GM23248 (cell line): ENCODE measurements around the gene C1RL. TPM values are rescaled to one million over a fixed set of nuclear protein-coding genes. Genes with fewer than 3 reads are reported as not detected.

Experiments used
- DNase-seq: peaks from one replicate; pipeline ENCODE4 v3.0.0-alpha.2; 2015
- H2AFZ ChIP-seq: fragments of 200-600 bp; sonication (generic); 2 replicates; pipeline ENCODE4 v1.6.1; 2016; ENCODE audit warnings: antibody characterized with exemption
- H3F3A ChIP-seq: fragments of 200-600 bp; sonication (generic); 2 replicates; pipeline ENCODE4 v1.6.1; 2016; ENCODE audit warnings: mild to moderate bottlenecking, antibody characterized with exemption, mixed run types; ENCODE audit not compliant: insufficient read depth
- H3K27ac ChIP-seq: fragments of 200-600 bp; sonication (generic); 2 replicates; pipeline ENCODE4 v1.5.1; 2016; ENCODE audit warnings: mild to moderate bottlenecking
- H3K27me3 ChIP-seq: fragments of 200-600 bp; sonication (generic); replicated peaks from 2 replicates; pipeline ENCODE4 v1.6.1; 2016; ENCODE audit warnings: mild to moderate bottlenecking; ENCODE audit not compliant: insufficient read depth
- H3K36me3 ChIP-seq: fragments of 200-600 bp; sonication (generic); 2 replicates; pipeline ENCODE4 v1.6.1; 2016; ENCODE audit warnings: low read depth, mild to moderate bottlenecking
- H3K4me1 ChIP-seq: fragments of 200-600 bp; sonication (generic); 2 replicates; pipeline ENCODE4 v1.6.1; 2016; ENCODE audit warnings: mild to moderate bottlenecking; ENCODE audit not compliant: insufficient read depth
- H3K4me2 ChIP-seq: fragments of 200-600 bp; sonication (generic); one replicate; pipeline ENCODE4 v1.6.1; 2016; ENCODE audit warnings: mild to moderate bottlenecking; ENCODE audit not compliant: unreplicated experiment
- H3K4me3 ChIP-seq: fragments of 200-600 bp; sonication (generic); 2 replicates; pipeline ENCODE4 v1.5.1; 2016; ENCODE audit warnings: mild to moderate bottlenecking
- H3K79me2 ChIP-seq: fragments of 200-600 bp; sonication (generic); 2 replicates; pipeline ENCODE4 v1.6.1; 2016; ENCODE audit warnings: mild to moderate bottlenecking; ENCODE audit not compliant: insufficient read depth
- H3K9ac ChIP-seq: fragments of 200-600 bp; sonication (generic); 2 replicates; pipeline ENCODE4 v1.6.1; 2016; ENCODE audit warnings: mild to moderate bottlenecking
- H3K9me2 ChIP-seq: fragments of 200-600 bp; sonication (generic); 2 replicates; pipeline ENCODE4 v1.6.1; 2016; ENCODE audit warnings: mixed run types, mild to moderate bottlenecking, moderate library complexity; ENCODE audit not compliant: insufficient read depth
- H3K9me3 ChIP-seq: fragments of 200-600 bp; sonication (generic); one replicate; pipeline ENCODE4 v1.6.1; 2017; ENCODE audit warnings: low read depth
- H4K20me1 ChIP-seq: fragments of 200-600 bp; sonication (generic); 2 replicates; pipeline ENCODE4 v1.6.0; 2016; ENCODE audit not compliant: insufficient read depth
- EZH2 ChIP-seq: fragments of 200-600 bp; sonication (generic); IDR thresholded peaks from 2 replicates; pipeline ENCODE4 v1.6.1; 2018; ENCODE audit warnings: antibody characterized with exemption, mild to moderate bottlenecking; ENCODE audit not compliant: insufficient read depth, poor library complexity, severe bottlenecking
- EZH2phosphoT487 ChIP-seq: fragments of 200-600 bp; sonication (generic); IDR thresholded peaks from 2 replicates; pipeline ENCODE4 v1.6.1; 2018; ENCODE audit warnings: antibody characterized with exemption, moderate library complexity, mild to moderate bottlenecking, low read depth; ENCODE audit not compliant: insufficient read depth
- WGBS, 2 experiments: methylation state at CpG; one replicate each; pipeline ENCODE4 v1.1.6; 2015 to 2017; ENCODE audit warnings: low lambda C conversion rate in 2 of 2, low coverage in 1 of 2; ENCODE audit errors: missing lambda C conversion rate in 2 of 2; 5-methylcytosine and 5-hydroxymethylcytosine counted together
- in situ Hi-C: fragments of 300-500 bp; cut with MboI; formaldehyde crosslinking; loops from 2 replicates; pipeline ENCODE4 v1.15.0; 2020
- polyA plus RNA-seq: library from polyadenylated mRNA; unstranded; fragments of >200 nt; fragmentation: Nextera tagmentation; extraction: Ambion mirVana; gene quantifications from 2 replicates; pipeline ENCODE4 v1.2.1, GENCODE V29; 2016
- total RNA-seq: library from RNA; depleted of rRNA; stranded (reverse); fragments of >200 nt; shearing (Covaris generic); gene quantifications from 2 replicates; pipeline ENCODE4 v1.2.3, GENCODE V29; 2014

C1RL gene
- total and polyA plus RNA-seq, 2 experiments from 2014 or later: 14.3 to 22.2 TPM

- Histone ChIP-seq H3K4me2 (no peak overlapping the region), H3K36me3 (peaks cover 7% of the 10 kb centered on the region; the same call in 1 of the 2 replicates), H3K9me3 (no peaks in the 10 kb centered on the region), H3K9me2 (no peaks in the 10 kb centered on the region), H3K79me2 (no peaks in the 10 kb centered on the region), H3F3A (no peaks in the 10 kb centered on the region), H3K9ac (no peak overlapping the region), H4K20me1 (no peaks in the 10 kb centered on the region), H3K4me3 (no peak overlapping the region), H3K4me1 (no peaks in the 10 kb centered on the region), H3K27me3 (no peaks in the 10 kb centered on the region), H2AFZ (no peak overlapping the region), H3K27ac (no peak overlapping the region)
- 82 to 89% methylated on average over 8 of the region's 8 CpGs for WGBS, 2 experiments
- in situ Hi-C loops: no loop called here
- TF ChIP-seq EZH2 (no peak), EZH2phosphoT487 (no peak)
- DNase-seq: no peak
Measured at GRCh38 chr12:7155471-7156034, 46.5 kb upstream of the C1RL start.

DNA sequence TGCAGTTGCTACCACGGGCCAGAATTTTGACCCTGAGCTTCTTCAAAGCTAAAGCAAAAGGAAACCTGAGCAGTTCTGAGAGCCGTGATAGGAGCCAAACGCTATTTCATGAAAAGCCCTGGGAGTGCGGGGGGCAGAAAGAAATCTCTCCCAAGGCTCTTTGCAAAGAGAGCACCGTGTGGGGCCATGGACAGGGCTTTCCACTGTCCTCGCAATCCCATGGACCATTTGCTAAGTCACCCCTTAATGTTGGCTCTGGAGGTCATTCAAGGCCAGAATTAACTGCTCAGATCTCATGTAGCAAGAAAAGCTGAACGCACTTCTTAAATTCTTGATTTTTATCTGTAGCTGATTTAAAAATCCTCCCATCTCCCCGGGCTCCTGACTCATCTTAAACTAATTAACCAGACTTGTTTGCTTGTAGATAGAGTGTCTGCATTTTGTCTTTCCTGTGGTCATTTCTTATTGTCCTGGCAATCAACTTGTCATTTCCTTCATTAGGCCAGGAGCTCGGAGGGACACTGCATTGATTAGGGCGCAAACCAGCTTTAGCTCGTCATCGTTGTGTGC is 46.0 kb upstream of the C1RL start:
- no peak overlapping the region for H3K4me3 ChIP-seq
- H3K4me1 ChIP-seq: no peaks in the 10 kb centered on the region
- no peaks in the 10 kb centered on the region for H3K9me2 ChIP-seq
- no peaks in the 10 kb centered on the region for H3F3A ChIP-seq
- no peak overlapping the region for H3K9ac ChIP-seq
- no peaks in the 10 kb centered on the region for H3K9me3 ChIP-seq
- in situ Hi-C loops: no loop called here
- no peaks in the 10 kb centered on the region for H4K20me1 ChIP-seq
- no peak overlapping the region for H2AFZ ChIP-seq
- no peak overlapping the region for H3K27ac ChIP-seq
- peaks cover 7% of the 10 kb centered on the region; the same call in 1 of the 2 replicates for H3K36me3 ChIP-seq
- DNase-seq: no peak
- 86 to 88% methylated on average over 12 of the region's 12 CpGs for WGBS, 2 experiments
- TF ChIP-seq EZH2phosphoT487: no peak
- TF ChIP-seq EZH2: no peak
- H3K27me3 ChIP-seq: no peaks in the 10 kb centered on the region
- no peaks in the 10 kb centered on the region for H3K79me2 ChIP-seq
- no peak overlapping the region for H3K4me2 ChIP-seq

DNA sequence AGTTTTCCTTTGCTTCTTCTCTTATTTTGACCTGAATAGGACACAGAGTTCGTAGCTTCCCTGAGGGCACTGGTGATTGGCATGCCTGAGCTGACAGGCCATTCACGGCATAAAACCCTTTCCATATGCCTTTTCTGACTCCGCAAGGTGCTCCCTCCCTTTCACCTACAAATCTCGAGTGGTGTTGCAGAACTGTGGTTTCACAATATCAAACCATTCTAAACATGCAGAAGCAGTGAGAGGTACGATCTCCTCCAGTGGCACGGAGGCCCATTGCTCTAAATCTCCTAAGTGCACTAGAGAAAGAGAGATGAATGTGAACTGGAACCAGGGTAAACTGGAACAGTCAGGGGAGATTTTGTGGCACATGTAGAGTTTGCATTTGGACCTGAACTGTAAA is 45.0 kb upstream of the C1RL start:
- no peaks in the 10 kb centered on the region for H3K9me2 ChIP-seq
- in situ Hi-C loops: no loop called here
- H3K27ac ChIP-seq: no peak overlapping the region
- no peak for TF ChIP-seq EZH2
- no peak for TF ChIP-seq EZH2phosphoT487
- no peak overlapping the region for H3K4me2 ChIP-seq
- no peak for DNase-seq
- H3K4me3 ChIP-seq: no peak overlapping the region
- H3K9ac ChIP-seq: no peak overlapping the region
- H3K79me2 ChIP-seq: no peaks in the 10 kb centered on the region
- H3K4me1 ChIP-seq: no peaks in the 10 kb centered on the region
- H3K27me3 ChIP-seq: no peaks in the 10 kb centered on the region
- H3F3A ChIP-seq: no peaks in the 10 kb centered on the region
- 86 to 90% methylated on average over 6 of the region's 6 CpGs for WGBS, 2 experiments
- no peaks in the 10 kb centered on the region for H3K9me3 ChIP-seq
- peaks cover 9% of the 10 kb centered on the region; the same call in 1 of the 2 replicates for H3K36me3 ChIP-seq
- H2AFZ ChIP-seq: no peak overlapping the region
- no peaks in the 10 kb centered on the region for H4K20me1 ChIP-seq

DNA sequence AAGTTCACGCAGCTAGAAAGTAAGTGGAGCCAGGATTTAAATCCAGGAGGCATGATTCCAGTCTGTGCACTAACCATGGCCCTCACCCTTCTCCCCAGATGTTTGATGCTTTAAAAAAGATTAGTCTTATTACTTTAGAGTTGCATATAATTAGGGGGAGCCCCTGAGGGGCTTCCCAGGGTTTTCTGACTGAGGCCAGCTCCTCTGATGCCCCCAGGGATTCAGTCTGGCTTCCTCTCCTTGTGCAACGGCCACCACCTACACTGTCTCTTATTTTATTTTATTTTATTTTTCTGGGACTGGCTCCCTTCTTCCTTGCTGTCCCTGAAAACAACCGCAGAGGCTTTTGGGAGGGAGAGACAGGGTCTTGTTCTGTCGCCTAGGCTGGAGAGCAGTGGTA is 43.8 kb upstream of the C1RL start:
- DNase-seq: no peak
- no peak overlapping the region for H3K9ac ChIP-seq
- no peaks in the 10 kb centered on the region for H3F3A ChIP-seq
- no peaks in the 10 kb centered on the region for H3K27me3 ChIP-seq
- TF ChIP-seq EZH2phosphoT487: no peak
- TF ChIP-seq EZH2: no peak
- no peaks in the 10 kb centered on the region for H3K79me2 ChIP-seq
- H3K36me3 ChIP-seq: peaks cover 16% of the 10 kb centered on the region; the same call in 1 of the 2 replicates
- no peaks in the 10 kb centered on the region for H4K20me1 ChIP-seq
- in situ Hi-C loops: no loop called here
- H2AFZ ChIP-seq: no peak overlapping the region
- H3K4me2 ChIP-seq: no peak overlapping the region
- WGBS, 2 experiments: 93 to 94% methylated on average over 4 of the region's 4 CpGs
- no peaks in the 10 kb centered on the region for H3K9me2 ChIP-seq
- no peak overlapping the region for H3K27ac ChIP-seq
- no peaks in the 10 kb centered on the region for H3K4me1 ChIP-seq
- no peaks in the 10 kb centered on the region for H3K9me3 ChIP-seq
- H3K4me3 ChIP-seq: no peak overlapping the region
